ENCODE results near the gene RSPH3. TPM values are rescaled to one million over a fixed set of nuclear protein-coding genes. Genes with fewer than 3 reads are reported as not detected.

Gene RSPH3
- total RNA-seq, 2 experiments from 2014 or later = 2.2 to 2.7 TPM

DNA sequence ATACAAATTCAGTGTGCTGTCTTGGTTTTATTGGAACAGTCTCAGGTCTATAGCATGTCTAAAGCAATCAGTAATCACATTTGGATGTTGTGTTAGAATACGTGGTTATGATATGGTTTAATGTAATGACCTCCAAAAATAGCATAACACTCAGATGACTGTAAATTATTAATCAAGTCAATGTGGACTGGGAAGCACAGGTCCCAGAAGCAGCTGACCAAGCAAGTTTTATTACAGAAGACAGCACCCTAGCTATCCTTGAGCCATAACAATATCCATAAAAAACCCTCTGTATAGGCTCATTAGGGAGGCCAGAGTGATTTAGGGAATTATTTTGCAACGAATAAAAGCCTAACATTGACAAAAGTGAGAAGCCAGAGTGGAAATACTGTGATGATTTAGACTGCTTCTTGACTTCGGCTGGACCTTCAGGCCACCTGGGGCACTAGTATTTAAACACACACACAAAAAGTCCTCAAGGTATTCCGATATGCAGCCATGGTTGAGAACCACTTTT lies 66.9 kb downstream of the RSPH3 start:
- Mint-ChIP-seq H3K9me3 (peaks cover 2% of the 10 kb centered on the region), H3K4me1 (no peaks in the 10 kb centered on the region), H3K27ac (no peak overlapping the region), H3K36me3 (peaks cover under 1% of the 10 kb centered on the region), H3K27me3 (no peaks in the 10 kb centered on the region), H3K4me3 (no peak overlapping the region)
- ATAC-seq (ENCODE audit: low read depth) = no peak
- no peak for DNase-seq
- POLR2A ChIA-PET = interaction anchor here (0.6 kb wide), 1 partner anchor 766 kb away, joined by 3 read pairs; no protein-coding TSS in a partner anchor

- H3K36me3 Mint-ChIP-seq = peaks cover 2% of the 10 kb centered on the region
- ATAC-seq (ENCODE audit: low read depth) (no peak), DNase-seq (no peak)
- H3K9me3 Mint-ChIP-seq = peaks cover 5% of the 10 kb centered on the region
- no peaks in the 10 kb centered on the region for H3K4me1 Mint-ChIP-seq
- H3K27me3 Mint-ChIP-seq = no peaks in the 10 kb centered on the region
- no peak overlapping the region for H3K4me3 Mint-ChIP-seq
- H3K27ac Mint-ChIP-seq = no peak overlapping the region
- POLR2A ChIA-PET = no interaction called here
Measured at GRCh38 chr6:158928068-158928467, 71.9 kb downstream of the RSPH3 start.

DNA sequence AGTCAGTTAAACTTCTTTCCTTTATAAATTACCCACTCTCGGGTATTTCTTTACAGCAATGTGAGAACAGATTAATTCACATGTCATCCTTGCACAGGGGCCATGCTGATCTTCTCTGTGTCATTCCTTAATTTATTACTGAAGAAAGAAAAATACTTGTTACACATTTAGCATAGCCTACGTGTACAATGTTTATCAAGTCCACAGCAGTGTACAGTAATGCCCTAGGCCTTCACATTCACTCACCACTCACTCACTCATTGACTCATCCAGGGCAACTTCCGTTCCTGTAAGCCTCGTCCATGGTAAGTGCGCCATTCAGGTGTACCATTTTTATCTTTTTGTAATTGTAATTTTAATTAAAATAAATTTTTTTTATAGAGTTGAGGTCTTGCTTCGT lies 73.6 kb downstream of the RSPH3 start:
- POLR2A ChIA-PET = no interaction called here
- peaks cover 5% of the 10 kb centered on the region for H3K9me3 Mint-ChIP-seq
- H3K4me3 Mint-ChIP-seq = no peak overlapping the region
- no peak for DNase-seq
- H3K27me3 Mint-ChIP-seq = no peaks in the 10 kb centered on the region
- H3K36me3 Mint-ChIP-seq = peaks cover 2% of the 10 kb centered on the region
- no peaks in the 10 kb centered on the region for H3K4me1 Mint-ChIP-seq
- H3K27ac Mint-ChIP-seq = no peak overlapping the region
- ATAC-seq (ENCODE audit: low read depth) = no peak

- no peaks in the 10 kb centered on the region for H3K27me3 Mint-ChIP-seq
- no peaks in the 10 kb centered on the region for H3K4me1 Mint-ChIP-seq
- no peak for DNase-seq
- ATAC-seq (ENCODE audit: low read depth) = no peak
- peaks cover 5% of the 10 kb centered on the region for H3K9me3 Mint-ChIP-seq
- H3K27ac Mint-ChIP-seq = no peak overlapping the region
- POLR2A ChIA-PET = no interaction called here
- no peak overlapping the region for H3K4me3 Mint-ChIP-seq
- peaks cover 2% of the 10 kb centered on the region for H3K36me3 Mint-ChIP-seq
Measured at GRCh38 chr6:158924499-158925455, 75.2 kb downstream of the RSPH3 start.

- H3K27me3 Mint-ChIP-seq = no peaks in the 10 kb centered on the region
- DNase-seq = no peak
- no peak overlapping the region for H3K27ac Mint-ChIP-seq
- no peak for ATAC-seq (ENCODE audit: low read depth)
- no peak overlapping the region for H3K4me3 Mint-ChIP-seq
- peaks cover 2% of the 10 kb centered on the region for H3K9me3 Mint-ChIP-seq
- H3K4me1 Mint-ChIP-seq = no peaks in the 10 kb centered on the region
- peaks cover 2% of the 10 kb centered on the region for H3K36me3 Mint-ChIP-seq
- POLR2A ChIA-PET = no interaction called here
Measured at GRCh38 chr6:158923805-158924498, 76.0 kb downstream of the RSPH3 start.

Other genes starting within 250 kb of the RSPH3 start
- 100 to 1,000 TPM; 235 to 257 TPM for gene EZR, start 180.8 kb downstream of the RSPH3 start, total RNA-seq
- 100 to 1,000 TPM; 106 to 112 TPM for gene TAGAP, start 44.8 kb upstream of the RSPH3 start, total RNA-seq
- gene FNDC1, start 169.2 kb upstream of the RSPH3 start, total RNA-seq = not detected

Data from activated naive CD8-positive, alpha-beta T cell treated with anti-CD3 and anti-CD28 coated beads, Interleukin-2, amount 10 ng/mL, durations not matched to agents 7 days and 5 days (primary cell).